Neutrophil (primary cell): ENCODE results near the gene MRPS11.

ENCODE experiments used
- H3K27ac ChIP-seq: fragments of 200-600 bp; sonication (generic); 2 replicates; pipeline ENCODE4 v1.5.1; 2016; ENCODE audit warnings: mild to moderate bottlenecking, moderate library complexity
- H3K27me3 ChIP-seq: fragments of 200-600 bp; sonication (generic); 2 replicates; pipeline ENCODE4 v1.6.0; 2016; ENCODE audit warnings: mild to moderate bottlenecking
- H3K36me3 ChIP-seq: fragments of 200-600 bp; sonication (generic); 2 replicates; pipeline ENCODE4 v1.5.1; 2017
- H3K4me1 ChIP-seq, 2 experiments: fragments of 200-600 bp in 1 of 2; sonication (generic) in 1 of 2; 1 replicate in 1 of 2; 2 replicates in 1 of 2; pipeline versions ENCODE4 v1.5.1 to v1.6.1; 2013 to 2016; ENCODE audit warnings: low read depth in 1 of 2, low read length in 1 of 2, mild to moderate bottlenecking in 1 of 2, moderate library complexity in 1 of 2; ENCODE audit not compliant: control insufficient read depth in 1 of 2, insufficient read depth in 1 of 2
- H3K4me3 ChIP-seq, 2 experiments: fragments of 200-600 bp in 1 of 2; sonication (generic) in 1 of 2; 1 replicate in 1 of 2; 2 replicates in 1 of 2; pipeline ENCODE4 v1.5.1; 2013 to 2016; ENCODE audit warnings: low read depth in 1 of 2, low read length in 1 of 2, mild to moderate bottlenecking in 1 of 2, moderate library complexity in 1 of 2
- H3K9me3 ChIP-seq: fragments of 200-600 bp; sonication (generic); 2 replicates; pipeline ENCODE4 v1.5.1; 2016
- TF ChIP-seq, protein P1 (sequence below): fragments of 200-600 bp; sonication (generic); IDR thresholded peaks from 2 replicates; pipeline ENCODE4 v1.5.1; 2016; ENCODE audit warnings: antibody characterized with exemption

Gene MRPS11

DNA sequence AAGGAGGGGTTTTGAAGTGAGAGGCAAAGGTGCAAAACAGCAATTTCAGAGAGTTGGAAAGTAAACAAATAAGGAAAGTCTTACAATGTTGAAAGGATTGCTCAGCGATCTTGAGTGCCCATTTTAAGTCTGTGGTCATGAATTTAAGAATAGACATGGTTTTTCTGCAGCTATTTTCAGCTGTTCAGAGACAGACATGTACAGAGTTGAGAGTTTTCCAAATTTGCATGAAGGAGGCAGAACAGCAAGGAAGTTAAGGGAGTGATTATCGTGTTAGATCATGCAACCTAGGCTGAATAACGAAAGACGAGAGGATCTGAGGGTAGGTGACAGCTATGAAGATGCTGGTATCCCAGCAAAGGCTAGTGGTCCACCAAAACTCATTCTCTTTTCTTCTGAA is 41.8 kb downstream of the MRPS11 start:
- no peak overlapping the region for H3K27ac ChIP-seq
- H3K9me3 ChIP-seq = no peaks in the 10 kb centered on the region
- H3K4me1 ChIP-seq = peaks cover 8 to 11% of the 10 kb centered on the region in 2 experiments
- no peaks in the 10 kb centered on the region for H3K27me3 ChIP-seq
- H3K36me3 ChIP-seq = peaks cover 39% of the 10 kb centered on the region
- TF ChIP-seq, protein P1, sequence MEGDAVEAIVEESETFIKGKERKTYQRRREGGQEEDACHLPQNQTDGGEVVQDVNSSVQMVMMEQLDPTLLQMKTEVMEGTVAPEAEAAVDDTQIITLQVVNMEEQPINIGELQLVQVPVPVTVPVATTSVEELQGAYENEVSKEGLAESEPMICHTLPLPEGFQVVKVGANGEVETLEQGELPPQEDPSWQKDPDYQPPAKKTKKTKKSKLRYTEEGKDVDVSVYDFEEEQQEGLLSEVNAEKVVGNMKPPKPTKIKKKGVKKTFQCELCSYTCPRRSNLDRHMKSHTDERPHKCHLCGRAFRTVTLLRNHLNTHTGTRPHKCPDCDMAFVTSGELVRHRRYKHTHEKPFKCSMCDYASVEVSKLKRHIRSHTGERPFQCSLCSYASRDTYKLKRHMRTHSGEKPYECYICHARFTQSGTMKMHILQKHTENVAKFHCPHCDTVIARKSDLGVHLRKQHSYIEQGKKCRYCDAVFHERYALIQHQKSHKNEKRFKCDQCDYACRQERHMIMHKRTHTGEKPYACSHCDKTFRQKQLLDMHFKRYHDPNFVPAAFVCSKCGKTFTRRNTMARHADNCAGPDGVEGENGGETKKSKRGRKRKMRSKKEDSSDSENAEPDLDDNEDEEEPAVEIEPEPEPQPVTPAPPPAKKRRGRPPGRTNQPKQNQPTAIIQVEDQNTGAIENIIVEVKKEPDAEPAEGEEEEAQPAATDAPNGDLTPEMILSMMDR = no peak
- no peak overlapping the region for H3K4me3 ChIP-seq

DNA sequence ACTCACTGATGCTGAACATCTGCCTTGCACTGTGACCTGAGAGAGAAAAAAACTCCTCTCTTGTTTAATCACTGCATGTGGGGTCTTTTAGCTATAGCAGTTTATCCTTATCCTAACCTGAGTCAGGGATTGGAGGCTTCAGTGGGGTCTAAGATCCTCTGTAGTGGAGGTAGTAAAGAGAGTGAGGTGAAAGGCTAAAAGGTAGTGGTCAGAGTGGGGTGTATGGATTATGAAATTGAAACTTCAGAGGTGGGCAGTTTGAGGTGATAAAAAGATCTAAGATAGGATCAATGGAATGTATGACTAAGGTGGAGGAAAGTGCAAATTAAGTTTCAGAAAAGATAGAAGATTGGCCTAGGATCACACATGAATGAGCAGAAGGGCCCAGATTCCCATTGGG is 42.5 kb downstream of the MRPS11 start:
- Histone ChIP-seq H3K9me3 (no peaks in the 10 kb centered on the region), H3K36me3 (peaks cover 39% of the 10 kb centered on the region), H3K4me1 (peaks cover 8 to 9% of the 10 kb centered on the region in 2 experiments), H3K27ac (no peak overlapping the region), H3K27me3 (no peaks in the 10 kb centered on the region), H3K4me3 (no peak overlapping the region)
- TF ChIP-seq, protein P1 = no peak

DNA sequence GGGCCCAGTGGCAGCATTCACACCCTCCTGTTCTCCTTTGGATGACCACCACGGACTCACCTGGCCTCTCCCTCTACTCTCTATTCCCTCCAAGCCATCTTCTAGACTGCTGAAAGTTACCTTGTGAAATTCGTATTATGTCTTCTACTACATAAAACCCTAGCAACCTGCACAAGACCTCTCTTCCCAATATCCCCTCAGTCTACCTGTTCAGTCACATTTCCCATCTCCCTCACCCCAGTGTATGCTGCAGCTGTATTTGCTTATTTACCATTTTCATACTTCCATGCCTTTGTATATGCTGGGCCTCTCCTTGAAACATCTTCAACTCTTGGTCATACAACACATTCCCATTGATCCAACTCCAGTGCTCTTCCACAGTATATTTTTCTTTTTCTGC is 43.7 kb downstream of the MRPS11 start:
- H3K36me3 ChIP-seq = peaks cover 39% of the 10 kb centered on the region
- no peaks in the 10 kb centered on the region for H3K27me3 ChIP-seq
- H3K27ac ChIP-seq = no peak overlapping the region
- H3K4me1 ChIP-seq = no peaks in the 10 kb centered on the region
- TF ChIP-seq, protein P1 = no peak
- H3K9me3 ChIP-seq = no peaks in the 10 kb centered on the region
- no peak overlapping the region for H3K4me3 ChIP-seq

DNA sequence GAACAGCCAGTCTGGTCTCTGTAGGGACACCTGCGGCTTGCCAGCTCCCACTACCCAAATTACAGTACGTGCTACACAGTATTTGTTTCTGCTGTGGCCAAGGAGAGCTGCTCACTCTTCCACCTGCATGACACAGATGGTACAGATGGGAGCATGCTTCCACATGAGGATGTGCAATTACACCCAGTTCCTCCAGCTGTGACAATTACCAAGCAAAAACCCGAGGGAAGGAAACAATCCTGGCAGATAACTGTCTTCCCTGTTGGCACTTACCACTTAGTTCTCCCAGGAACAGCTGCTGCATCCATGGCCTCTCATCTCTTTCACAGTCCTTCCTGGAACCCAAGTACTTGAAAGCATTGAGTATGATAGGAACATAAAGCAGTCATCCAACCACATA is 44.6 kb downstream of the MRPS11 start:
- H3K36me3 ChIP-seq = peaks cover 39% of the 10 kb centered on the region
- no peak overlapping the region for H3K4me3 ChIP-seq
- TF ChIP-seq, protein P1 = no peak
- no peaks in the 10 kb centered on the region for H3K9me3 ChIP-seq
- H3K27me3 ChIP-seq = no peaks in the 10 kb centered on the region
- H3K4me1 ChIP-seq = no peaks in the 10 kb centered on the region
- H3K27ac ChIP-seq = no peak overlapping the region

DNA sequence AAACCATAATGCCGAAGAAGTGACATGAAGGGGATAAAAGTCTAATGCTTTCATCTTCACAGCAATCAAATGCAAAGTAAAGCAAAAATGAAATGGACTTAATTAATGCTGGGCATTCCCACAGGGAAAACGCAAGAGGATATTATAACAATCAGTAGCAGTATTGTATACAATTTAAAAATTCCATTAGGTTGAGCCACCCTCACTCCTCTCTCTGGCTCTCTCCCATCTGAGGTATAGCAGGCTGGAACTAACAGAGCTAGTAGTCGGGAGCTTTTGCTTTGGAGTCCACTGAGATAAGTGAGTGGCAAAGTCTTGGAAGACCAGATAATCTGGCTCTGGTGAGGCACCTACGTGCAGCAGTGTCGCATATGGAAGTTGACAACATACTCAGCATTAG is 45.1 kb downstream of the MRPS11 start:
- Histone ChIP-seq H3K4me1 (no peaks in the 10 kb centered on the region), H3K27me3 (no peaks in the 10 kb centered on the region), H3K4me3 (no peak overlapping the region), H3K27ac (no peak overlapping the region), H3K36me3 (peaks cover 39% of the 10 kb centered on the region), H3K9me3 (no peaks in the 10 kb centered on the region)
- TF ChIP-seq, protein P1 = no peak

DNA sequence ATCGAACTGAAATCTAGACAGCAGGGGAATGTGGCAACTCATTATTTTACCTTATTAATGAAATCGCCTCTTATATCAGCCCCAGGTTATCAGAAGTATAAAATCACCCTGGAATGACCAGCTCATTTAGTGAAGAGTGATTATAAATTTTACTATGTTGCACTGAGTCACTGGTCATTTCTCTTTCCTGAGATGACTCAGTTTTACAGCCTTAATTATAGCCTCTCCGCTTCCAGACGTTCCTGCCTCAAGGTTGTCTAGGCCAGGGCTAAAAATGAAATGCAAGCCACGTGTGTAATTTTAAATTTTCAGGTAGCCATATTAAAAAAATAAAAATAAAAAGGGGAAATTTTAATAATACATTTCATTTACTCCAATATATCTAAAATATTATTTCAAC is 45.7 kb downstream of the MRPS11 start:
- no peak overlapping the region for H3K27ac ChIP-seq
- peaks cover 39% of the 10 kb centered on the region for H3K36me3 ChIP-seq
- no peaks in the 10 kb centered on the region for H3K4me1 ChIP-seq
- no peak overlapping the region for H3K4me3 ChIP-seq
- H3K9me3 ChIP-seq = no peaks in the 10 kb centered on the region
- no peaks in the 10 kb centered on the region for H3K27me3 ChIP-seq
- TF ChIP-seq, protein P1 = no peak
